HG03135 (cell line): ENCODE measurements around the gene TRIM44.
"Not testable (repeated sequence)": the region's sequence is repeated elsewhere in the genome, so short reads cannot be mapped to it uniquely, and the experiment has no call there.

ENCODE experiments used
- ATAC-seq: cut with Tn5 transposase; IDR thresholded peaks from one replicate; pipeline ENCODE4 v1.9.1; 2021; ENCODE audit warnings: mild to moderate bottlenecking, moderate library complexity; ENCODE audit not compliant: unreplicated experiment

The TRIM44 gene

GRCh38 chr11:35810045-35810645 is 147.6 kb downstream of the TRIM44 start:
- ATAC-seq, result no peak

GRCh38 chr11:35811783-35812182 is 149.2 kb downstream of the TRIM44 start:
- ATAC-seq, result no peak

- ATAC-seq, result no peak
Measured at GRCh38 chr11:35812828-35813227, 150.3 kb downstream of the TRIM44 start.

GRCh38 chr11:35814081-35814695 is 151.6 kb downstream of the TRIM44 start:
- ATAC-seq, result no peak

- no peak for ATAC-seq
Measured at GRCh38 chr11:35814720-35815305, 152.2 kb downstream of the TRIM44 start.

- ATAC-seq, result no peak
Measured at GRCh38 chr11:35815556-35816315, 153.2 kb downstream of the TRIM44 start.

- ATAC-seq, result no peak
Measured at GRCh38 chr11:35820614-35821013, 158.0 kb downstream of the TRIM44 start.

GRCh38 chr11:35822815-35823495 is 160.4 kb downstream of the TRIM44 start:
- no peak for ATAC-seq

GRCh38 chr11:35823742-35824298 is 161.2 kb downstream of the TRIM44 start:
- no peak for ATAC-seq

- ATAC-seq, result no peak
Measured at GRCh38 chr11:35825386-35825785, 162.8 kb downstream of the TRIM44 start.

GRCh38 chr11:35826006-35826405 is 163.4 kb downstream of the TRIM44 start:
- no peak for ATAC-seq

GRCh38 chr11:35826949-35827348 is 164.4 kb downstream of the TRIM44 start:
- ATAC-seq, result no peak

- no peak for ATAC-seq
Measured at GRCh38 chr11:35836205-35836604, 173.6 kb downstream of the TRIM44 start.

- no peak for ATAC-seq
Measured at GRCh38 chr11:35838071-35838470, 175.5 kb downstream of the TRIM44 start.

- ATAC-seq, result not testable (repeated sequence)
Measured at GRCh38 chr11:35838697-35839367, 176.3 kb downstream of the TRIM44 start.

GRCh38 chr11:35839368-35840161 is 177.0 kb downstream of the TRIM44 start:
- ATAC-seq, result no peak

- ATAC-seq, result no peak
Measured at GRCh38 chr11:35841733-35842132, 179.2 kb downstream of the TRIM44 start.

- no peak for ATAC-seq
Measured at GRCh38 chr11:35842958-35843357, 180.4 kb downstream of the TRIM44 start.

- ATAC-seq, result no peak
Measured at GRCh38 chr11:35844579-35844978, 182.0 kb downstream of the TRIM44 start.

GRCh38 chr11:35845860-35846259 is 183.3 kb downstream of the TRIM44 start:
- no peak for ATAC-seq
